Astrocyte (in vitro differentiated cells and primary cell): Measurements from ENCODE around the gene KANSL3.
"Not testable (repeated sequence)": the region's sequence is repeated elsewhere in the genome, so short reads cannot be mapped to it uniquely, and the experiment has no call there.

Experiments
- CTCF ChIP-seq: IDR thresholded peaks from 2 replicates; pipeline ENCODE4 v1.5.1; 2011; ENCODE audit warnings: low read depth, mild to moderate bottlenecking, inconsistent platforms, low read length, moderate library complexity; ENCODE audit not compliant: insufficient read depth
- EZH2 ChIP-seq: IDR thresholded peaks from 2 replicates; pipeline ENCODE4 v1.6.1; 2012; ENCODE audit warnings: mild to moderate bottlenecking, low read length, inconsistent platforms; ENCODE audit not compliant: insufficient read depth

GRCh38 chr2:96654791-96655190 lies 16.7 kb upstream of the KANSL3 start:
- TF ChIP-seq CTCF, EZH2: not testable (repeated sequence)
